Dedifferentiated amniotic fluid mesenchymal stem cell (primary cell): ENCODE measurements around the gene S1PR3.

Experiments used
- DNase-seq: peaks from one replicate; pipeline ENCODE4 v3.0.0-alpha.2; 2016; ENCODE audit errors: extremely low spot score

S1PR3 gene

GRCh38 chr9:89008744-89009545 lies 17.7 kb downstream of the S1PR3 start:
- DNase-seq: no peak

- no peak for DNase-seq
Observed at GRCh38 chr9:89009546-89009840, 18.2 kb downstream of the S1PR3 start.

GRCh38 chr9:89010056-89010455 lies 18.8 kb downstream of the S1PR3 start:
- no peak for DNase-seq

- DNase-seq: no peak
Observed at GRCh38 chr9:89010526-89011111, 19.4 kb downstream of the S1PR3 start.

GRCh38 chr9:89011683-89012082 lies 20.4 kb downstream of the S1PR3 start:
- no peak for DNase-seq

- DNase-seq: no peak
Observed at GRCh38 chr9:89012294-89013042, 21.2 kb downstream of the S1PR3 start.

- DNase-seq: no peak
Observed at GRCh38 chr9:89013660-89014059, 22.4 kb downstream of the S1PR3 start.

- no peak for DNase-seq
Observed at GRCh38 chr9:89014153-89014552, 22.9 kb downstream of the S1PR3 start.

GRCh38 chr9:89015336-89015735 lies 24.1 kb downstream of the S1PR3 start:
- DNase-seq: no peak

- DNase-seq: no peak
Observed at GRCh38 chr9:89020754-89021153, 29.5 kb downstream of the S1PR3 start.

GRCh38 chr9:89021154-89021803 lies 30.0 kb downstream of the S1PR3 start:
- peak; percentile 78 for DNase-seq

GRCh38 chr9:89022001-89022759 lies 30.9 kb downstream of the S1PR3 start:
- DNase-seq: no peak

- no peak for DNase-seq
Observed at GRCh38 chr9:89022902-89023301, 31.6 kb downstream of the S1PR3 start.

GRCh38 chr9:89023740-89024139 lies 32.5 kb downstream of the S1PR3 start:
- no peak for DNase-seq

GRCh38 chr9:89024727-89025126 lies 33.5 kb downstream of the S1PR3 start:
- DNase-seq: no peak

GRCh38 chr9:89025553-89025952 lies 34.3 kb downstream of the S1PR3 start:
- no peak for DNase-seq

GRCh38 chr9:89026876-89027275 lies 35.6 kb downstream of the S1PR3 start:
- no peak for DNase-seq

- no peak for DNase-seq
Observed at GRCh38 chr9:89029788-89030187, 38.5 kb downstream of the S1PR3 start.

- no peak for DNase-seq
Observed at GRCh38 chr9:89032173-89032572, 40.9 kb downstream of the S1PR3 start.

GRCh38 chr9:89032661-89033060 lies 41.4 kb downstream of the S1PR3 start:
- DNase-seq: no peak

- no peak for DNase-seq
Observed at GRCh38 chr9:89036383-89036782, 45.1 kb downstream of the S1PR3 start.

- DNase-seq: no peak
Observed at GRCh38 chr9:89036891-89037290, 45.6 kb downstream of the S1PR3 start.
